WTC11 (cell line): Measurements from ENCODE around the gene ZNF786. TPM values are rescaled to one million over a fixed set of nuclear protein-coding genes. Genes with fewer than 3 reads are reported as not detected.

ENCODE experiments used
- ATAC-seq: fragments of 200-7000 bp; cut with Tn5 transposase; 2 replicates; pipeline ENCODE4 v1.10.0; 2021; ENCODE audit warnings: mild to moderate bottlenecking, moderate library complexity
- CTCF ChIA-PET: fragments of 300-600 bp; sonication (Branson Sonifier 250); formaldehyde crosslinking; loops from one replicate; lab custom pipeline; 2021; ENCODE audit warnings: antibody characterized with exemption; lab: Charles Lee
- POLR2A ChIA-PET: fragments of 350-600 bp; sonication (Branson Sonifier 250); formaldehyde crosslinking; loops from one replicate; lab custom pipeline; 2021; ENCODE audit warnings: antibody characterized with exemption; lab: Charles Lee
- DNase-seq: peaks from one replicate; pipeline ENCODE4 v3.0.0; 2021; ENCODE audit warnings: low spot score
- H3K27ac Mint-ChIP-seq: 2 replicates; pipeline ENCODE4 v1.8.0; 2021; ENCODE audit warnings: mixed read lengths
- H3K27me3 Mint-ChIP-seq: 2 replicates; pipeline ENCODE4 v1.8.0; 2021; ENCODE audit warnings: low read depth, mild to moderate bottlenecking, moderate library complexity, mixed read lengths
- H3K36me3 Mint-ChIP-seq: 2 replicates; pipeline ENCODE4 v1.8.0; 2021; ENCODE audit warnings: mixed read lengths
- H3K4me1 Mint-ChIP-seq: 2 replicates; pipeline ENCODE4 v1.8.0; 2022; ENCODE audit warnings: mixed read lengths
- H3K4me3 Mint-ChIP-seq: 2 replicates; pipeline ENCODE4 v1.8.0; 2021; ENCODE audit warnings: mild to moderate bottlenecking, moderate library complexity, mixed read lengths
- H3K9me3 Mint-ChIP-seq: 2 replicates; pipeline ENCODE4 v1.8.0; 2021; ENCODE audit warnings: mixed read lengths
- CREB1 ChIP-seq: sonication (generic); formaldehyde crosslinking; IDR thresholded peaks from 2 replicates; pipeline ENCODE4 v1.8.0; 2023; ENCODE audit warnings: mild to moderate bottlenecking, missing genetic modification reagents
- CREM ChIP-seq: sonication (generic); formaldehyde crosslinking; IDR thresholded peaks from 2 replicates; pipeline ENCODE4 v1.8.1; 2022; ENCODE audit warnings: mild to moderate bottlenecking, missing genetic modification reagents, moderate library complexity
- FOXJ3 ChIP-seq: sonication (generic); formaldehyde crosslinking; IDR thresholded peaks from 2 replicates; pipeline ENCODE4 v1.9.0; 2021; ENCODE audit warnings: missing genetic modification reagents, mild to moderate bottlenecking, borderline replicate concordance
- IRF2 ChIP-seq: sonication (generic); formaldehyde crosslinking; IDR thresholded peaks from 2 replicates; pipeline ENCODE4 v1.8.0; 2022; ENCODE audit warnings: low read depth, missing genetic modification reagents, borderline replicate concordance
- JAZF1 ChIP-seq: fragments of 250-450 bp; sonication (Bioruptor Pico); IDR thresholded peaks from 2 replicates; pipeline ENCODE4 v1.9.0; 2021; ENCODE audit warnings: moderate library complexity, mild to moderate bottlenecking, inconsistent platforms
- JUN ChIP-seq: sonication (generic); formaldehyde crosslinking; IDR thresholded peaks from 2 replicates; pipeline ENCODE4 v1.8.0; 2023; ENCODE audit warnings: mild to moderate bottlenecking, missing genetic modification reagents
- MXD4 ChIP-seq: fragments of 250-450 bp; sonication (Bioruptor Pico); IDR thresholded peaks from 2 replicates; pipeline ENCODE4 v1.8.0; 2021; ENCODE audit warnings: mild to moderate bottlenecking, moderate library complexity, borderline replicate concordance
- NFE2L1 ChIP-seq: sonication (generic); formaldehyde crosslinking; IDR thresholded peaks from 2 replicates; pipeline ENCODE4 v1.8.1; 2023; ENCODE audit warnings: missing genetic modification reagents
- NFYB ChIP-seq: sonication (generic); formaldehyde crosslinking; conservative IDR thresholded peaks from 2 replicates; pipeline ENCODE4 v1.8.0; 2022; ENCODE audit warnings: low read depth, missing genetic modification reagents
- NR2C2 ChIP-seq: sonication (generic); formaldehyde crosslinking; IDR thresholded peaks from 2 replicates; pipeline ENCODE4 v1.8.0; 2022; ENCODE audit warnings: mild to moderate bottlenecking, missing genetic modification reagents
- SOX15 ChIP-seq: fragments of 250-450 bp; sonication (Bioruptor Pico); IDR thresholded peaks from 2 replicates; pipeline ENCODE4 v1.9.0; 2021; ENCODE audit warnings: mild to moderate bottlenecking
- SP1 ChIP-seq: sonication (generic); formaldehyde crosslinking; conservative IDR thresholded peaks from 2 replicates; pipeline ENCODE4 v1.8.1; 2022; ENCODE audit warnings: missing genetic modification reagents
- ZNF219 ChIP-seq: sonication (generic); formaldehyde crosslinking; IDR thresholded peaks from 2 replicates; pipeline ENCODE4 v1.8.0; 2023; ENCODE audit warnings: missing genetic modification reagents, mild to moderate bottlenecking, borderline replicate concordance
- ZNF423 ChIP-seq: fragments of 250-450 bp; sonication (Bioruptor Pico); IDR thresholded peaks from 2 replicates; pipeline ENCODE4 v2.1.2; 2022; ENCODE audit warnings: mild to moderate bottlenecking, moderate library complexity
- total RNA-seq: library from RNA; stranded (reverse); gene quantifications from 3 replicates; pipeline ENCODE4 v1.2.3, GENCODE V29; 2021
- TF ChIP-seq, protein P1 (sequence below): fragments of 250-450 bp; sonication (Bioruptor Pico); IDR thresholded peaks from 2 replicates; pipeline ENCODE4 v1.9.0; 2021; ENCODE audit warnings: mild to moderate bottlenecking, borderline replicate concordance
- TF ChIP-seq, protein P2 (sequence below): sonication (generic); formaldehyde crosslinking; IDR thresholded peaks from 2 replicates; pipeline ENCODE4 v1.8.1; 2022; ENCODE audit warnings: low read depth, mild to moderate bottlenecking, moderate library complexity, missing genetic modification reagents, borderline replicate concordance
- TF ChIP-seq, protein P3 (sequence below): sonication (generic); formaldehyde crosslinking; IDR thresholded peaks from 2 replicates; pipeline ENCODE4 v1.8.1; 2022; ENCODE audit warnings: missing genetic modification reagents, borderline replicate concordance
- TF ChIP-seq, protein P4 (sequence below): sonication (generic); formaldehyde crosslinking; IDR thresholded peaks from 2 replicates; pipeline ENCODE4 v1.8.1; 2023; ENCODE audit warnings: mild to moderate bottlenecking, moderate library complexity, missing genetic modification reagents
- TF ChIP-seq, protein P5 (sequence below): sonication (generic); formaldehyde crosslinking; IDR thresholded peaks from 2 replicates; pipeline ENCODE4 v1.8.0; 2022; ENCODE audit warnings: mild to moderate bottlenecking, missing genetic modification reagents

The ZNF786 gene
- total RNA-seq, 1 experiment from 2014 or later, result 11.4 TPM

- H3K4me3 Mint-ChIP-seq, result no peak overlapping the region
- TF ChIP-seq IRF2 (no peak), ZNF219 (CRISPR knock-in tag) (no peak), NFE2L1 (CRISPR knock-in tag) (no peak), ZNF423 (CRISPR knock-in tag) (no peak), JAZF1 (CRISPR knock-in tag) (no peak), MXD4 (CRISPR knock-in tag) (no peak), NR2C2 (CRISPR knock-in tag) (no peak), FOXJ3 (CRISPR knock-in tag) (no peak)
- ChIA-PET POLR2A (no interaction called here), CTCF (interaction anchor here (1.2 to 2.5 kb wide), 6 partner anchors 9 to 191 kb away, joined by 3 to 18 read pairs (median 8); partner anchors contain the start of genes PDIA4, ZNF425 and ZNF783)
- ATAC-seq (no peak), DNase-seq (no peak)
- H3K4me1 Mint-ChIP-seq, result peaks cover 7% of the 10 kb centered on the region; the same call in 1 of the 2 replicates
- no peak overlapping the region for H3K27ac Mint-ChIP-seq
- H3K36me3 Mint-ChIP-seq, result peaks cover 41% of the 10 kb centered on the region
- H3K27me3 Mint-ChIP-seq, result no peaks in the 10 kb centered on the region
- no peaks in the 10 kb centered on the region for H3K9me3 Mint-ChIP-seq
Observed at GRCh38 chr7:149070372-149071125, 20.0 kb downstream of the ZNF786 start.

GRCh38 chr7:149067869-149068268 is 22.6 kb downstream of the ZNF786 start:
- ATAC-seq (no peak), DNase-seq (no peak)
- no peaks in the 10 kb centered on the region for H3K27me3 Mint-ChIP-seq
- peak overlapping the region; percentile 92 for H3K27ac Mint-ChIP-seq
- peaks cover 7% of the 10 kb centered on the region; the same call in 1 of the 2 replicates for H3K4me1 Mint-ChIP-seq
- ChIA-PET POLR2A (interaction anchor here (0.6 kb wide), 1 partner anchor 16 kb away, joined by 3 read pairs; no protein-coding TSS in a partner anchor), CTCF (interaction anchor here (0.6 to 0.7 kb wide), 3 partner anchors 23 to 83 kb away, joined by 3 to 4 read pairs (median 3); partner anchors contain the start of gene ZNF786)
- TF ChIP-seq SOX15 (CRISPR knock-in tag) (no peak), CREB1 (CRISPR knock-in tag) (no peak)
- TF ChIP-seq, protein P1, sequence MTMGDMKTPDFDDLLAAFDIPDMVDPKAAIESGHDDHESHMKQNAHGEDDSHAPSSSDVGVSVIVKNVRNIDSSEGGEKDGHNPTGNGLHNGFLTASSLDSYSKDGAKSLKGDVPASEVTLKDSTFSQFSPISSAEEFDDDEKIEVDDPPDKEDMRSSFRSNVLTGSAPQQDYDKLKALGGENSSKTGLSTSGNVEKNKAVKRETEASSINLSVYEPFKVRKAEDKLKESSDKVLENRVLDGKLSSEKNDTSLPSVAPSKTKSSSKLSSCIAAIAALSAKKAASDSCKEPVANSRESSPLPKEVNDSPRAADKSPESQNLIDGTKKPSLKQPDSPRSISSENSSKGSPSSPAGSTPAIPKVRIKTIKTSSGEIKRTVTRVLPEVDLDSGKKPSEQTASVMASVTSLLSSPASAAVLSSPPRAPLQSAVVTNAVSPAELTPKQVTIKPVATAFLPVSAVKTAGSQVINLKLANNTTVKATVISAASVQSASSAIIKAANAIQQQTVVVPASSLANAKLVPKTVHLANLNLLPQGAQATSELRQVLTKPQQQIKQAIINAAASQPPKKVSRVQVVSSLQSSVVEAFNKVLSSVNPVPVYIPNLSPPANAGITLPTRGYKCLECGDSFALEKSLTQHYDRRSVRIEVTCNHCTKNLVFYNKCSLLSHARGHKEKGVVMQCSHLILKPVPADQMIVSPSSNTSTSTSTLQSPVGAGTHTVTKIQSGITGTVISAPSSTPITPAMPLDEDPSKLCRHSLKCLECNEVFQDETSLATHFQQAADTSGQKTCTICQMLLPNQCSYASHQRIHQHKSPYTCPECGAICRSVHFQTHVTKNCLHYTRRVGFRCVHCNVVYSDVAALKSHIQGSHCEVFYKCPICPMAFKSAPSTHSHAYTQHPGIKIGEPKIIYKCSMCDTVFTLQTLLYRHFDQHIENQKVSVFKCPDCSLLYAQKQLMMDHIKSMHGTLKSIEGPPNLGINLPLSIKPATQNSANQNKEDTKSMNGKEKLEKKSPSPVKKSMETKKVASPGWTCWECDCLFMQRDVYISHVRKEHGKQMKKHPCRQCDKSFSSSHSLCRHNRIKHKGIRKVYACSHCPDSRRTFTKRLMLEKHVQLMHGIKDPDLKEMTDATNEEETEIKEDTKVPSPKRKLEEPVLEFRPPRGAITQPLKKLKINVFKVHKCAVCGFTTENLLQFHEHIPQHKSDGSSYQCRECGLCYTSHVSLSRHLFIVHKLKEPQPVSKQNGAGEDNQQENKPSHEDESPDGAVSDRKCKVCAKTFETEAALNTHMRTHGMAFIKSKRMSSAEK (CRISPR knock-in tag), result no peak
- TF ChIP-seq, protein P2, sequence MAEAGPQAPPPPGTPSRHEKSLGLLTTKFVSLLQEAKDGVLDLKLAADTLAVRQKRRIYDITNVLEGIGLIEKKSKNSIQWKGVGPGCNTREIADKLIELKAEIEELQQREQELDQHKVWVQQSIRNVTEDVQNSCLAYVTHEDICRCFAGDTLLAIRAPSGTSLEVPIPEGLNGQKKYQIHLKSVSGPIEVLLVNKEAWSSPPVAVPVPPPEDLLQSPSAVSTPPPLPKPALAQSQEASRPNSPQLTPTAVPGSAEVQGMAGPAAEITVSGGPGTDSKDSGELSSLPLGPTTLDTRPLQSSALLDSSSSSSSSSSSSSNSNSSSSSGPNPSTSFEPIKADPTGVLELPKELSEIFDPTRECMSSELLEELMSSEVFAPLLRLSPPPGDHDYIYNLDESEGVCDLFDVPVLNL (CRISPR knock-in tag), result no peak
- no peaks in the 10 kb centered on the region for H3K9me3 Mint-ChIP-seq
- peaks cover 29% of the 10 kb centered on the region for H3K36me3 Mint-ChIP-seq
- H3K4me3 Mint-ChIP-seq, result peak overlapping the region; percentile 27

- DNase-seq, result no peak
- CTCF ChIA-PET, result no interaction called here
- TF ChIP-seq JUN (CRISPR knock-in tag), result no peak
- TF ChIP-seq CREM, result no peak
- TF ChIP-seq NR2C2 (CRISPR knock-in tag), result no peak
- TF ChIP-seq NFE2L1 (CRISPR knock-in tag), result no peak
- TF ChIP-seq, protein P3, sequence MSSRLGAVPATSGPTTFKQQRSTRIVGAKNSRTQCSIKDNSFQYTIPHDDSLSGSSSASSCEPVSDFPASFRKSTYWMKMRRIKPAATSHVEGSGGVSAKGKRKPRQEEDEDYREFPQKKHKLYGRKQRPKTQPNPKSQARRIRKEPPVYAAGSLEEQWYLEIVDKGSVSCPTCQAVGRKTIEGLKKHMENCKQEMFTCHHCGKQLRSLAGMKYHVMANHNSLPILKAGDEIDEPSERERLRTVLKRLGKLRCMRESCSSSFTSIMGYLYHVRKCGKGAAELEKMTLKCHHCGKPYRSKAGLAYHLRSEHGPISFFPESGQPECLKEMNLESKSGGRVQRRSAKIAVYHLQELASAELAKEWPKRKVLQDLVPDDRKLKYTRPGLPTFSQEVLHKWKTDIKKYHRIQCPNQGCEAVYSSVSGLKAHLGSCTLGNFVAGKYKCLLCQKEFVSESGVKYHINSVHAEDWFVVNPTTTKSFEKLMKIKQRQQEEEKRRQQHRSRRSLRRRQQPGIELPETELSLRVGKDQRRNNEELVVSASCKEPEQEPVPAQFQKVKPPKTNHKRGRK, result no peak
- TF ChIP-seq NFYB (CRISPR knock-in tag), result no peak
- TF ChIP-seq, protein P4, sequence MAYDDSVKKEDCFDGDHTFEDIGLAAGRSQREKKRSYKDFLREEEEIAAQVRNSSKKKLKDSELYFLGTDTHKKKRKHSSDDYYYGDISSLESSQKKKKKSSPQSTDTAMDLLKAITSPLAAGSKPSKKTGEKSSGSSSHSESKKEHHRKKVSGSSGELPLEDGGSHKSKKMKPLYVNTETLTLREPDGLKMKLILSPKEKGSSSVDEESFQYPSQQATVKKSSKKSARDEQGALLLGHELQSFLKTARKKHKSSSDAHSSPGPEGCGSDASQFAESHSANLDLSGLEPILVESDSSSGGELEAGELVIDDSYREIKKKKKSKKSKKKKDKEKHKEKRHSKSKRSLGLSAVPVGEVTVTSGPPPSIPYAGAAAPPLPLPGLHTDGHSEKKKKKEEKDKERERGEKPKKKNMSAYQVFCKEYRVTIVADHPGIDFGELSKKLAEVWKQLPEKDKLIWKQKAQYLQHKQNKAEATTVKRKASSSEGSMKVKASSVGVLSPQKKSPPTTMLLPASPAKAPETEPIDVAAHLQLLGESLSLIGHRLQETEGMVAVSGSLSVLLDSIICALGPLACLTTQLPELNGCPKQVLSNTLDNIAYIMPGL (CRISPR knock-in tag), result no peak
- TF ChIP-seq, protein P5, sequence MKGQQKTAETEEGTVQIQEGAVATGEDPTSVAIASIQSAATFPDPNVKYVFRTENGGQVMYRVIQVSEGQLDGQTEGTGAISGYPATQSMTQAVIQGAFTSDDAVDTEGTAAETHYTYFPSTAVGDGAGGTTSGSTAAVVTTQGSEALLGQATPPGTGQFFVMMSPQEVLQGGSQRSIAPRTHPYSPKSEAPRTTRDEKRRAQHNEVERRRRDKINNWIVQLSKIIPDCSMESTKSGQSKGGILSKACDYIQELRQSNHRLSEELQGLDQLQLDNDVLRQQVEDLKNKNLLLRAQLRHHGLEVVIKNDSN (CRISPR knock-in tag), result no peak
- no peak for TF ChIP-seq SP1 (CRISPR knock-in tag)
- ATAC-seq, result no peak
- Mint-ChIP-seq H3K27ac (peak overlapping the region; percentile 63; the same call in 1 of the 2 replicates), H3K4me3 (no peak overlapping the region), H3K36me3 (peaks cover 6% of the 10 kb centered on the region), H3K27me3 (no peaks in the 10 kb centered on the region), H3K4me1 (peaks cover 8% of the 10 kb centered on the region), H3K9me3 (no peaks in the 10 kb centered on the region)
- POLR2A ChIA-PET, result no interaction called here
Observed at GRCh38 chr7:149063476-149063875, 27.0 kb downstream of the ZNF786 start.
